ENCODE data around the gene CCDC27.
"Not testable (repeated sequence)": the region's sequence is repeated elsewhere in the genome, so short reads cannot be mapped to it uniquely, and the experiment has no call there.

The CCDC27 gene

DNA sequence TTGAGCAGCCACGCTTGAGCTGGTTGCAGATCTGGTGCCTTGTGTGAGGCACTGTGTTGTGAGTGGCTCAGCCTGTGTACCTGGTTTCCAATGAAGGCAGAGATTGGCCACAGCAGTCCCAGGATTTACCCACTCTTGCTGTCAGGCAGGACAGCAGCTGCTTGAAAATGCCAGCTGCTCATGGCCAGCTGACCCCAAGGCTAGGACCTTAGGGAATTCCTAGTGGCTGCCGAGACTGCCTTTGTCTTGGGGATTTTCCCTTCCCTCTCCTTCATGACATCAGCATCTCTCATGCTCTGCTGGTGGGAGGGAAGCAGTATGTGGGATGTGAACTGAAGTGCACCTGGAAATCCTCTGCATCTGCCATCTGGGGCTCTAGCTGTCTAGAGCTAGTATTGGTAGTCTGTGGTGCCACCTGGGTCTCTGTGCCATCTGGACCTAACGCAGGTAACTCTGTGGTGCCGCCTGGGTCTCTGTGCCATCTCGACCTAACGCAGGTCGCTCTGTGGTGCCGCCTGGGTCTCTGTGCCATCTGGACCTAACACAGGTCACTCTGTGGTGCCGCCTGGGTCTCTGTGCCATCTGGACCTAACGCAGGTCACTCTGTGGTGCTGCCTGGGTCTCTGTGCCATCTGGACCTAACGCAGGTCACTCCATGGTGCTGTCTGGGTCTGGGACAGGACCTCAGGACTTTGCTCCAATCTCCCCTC, 47.9 kb downstream of the CCDC27 start:
- in situ Hi-C loops (cut with HindIII; ENCODE audit: low sequenced_read_pairs) = no loop called here
- DNase-seq (ENCODE audit: low read depth) = no peak
- H3K4me3 ChIP-seq (ENCODE audit: low read depth, low read length) = no peak overlapping the region

DNA sequence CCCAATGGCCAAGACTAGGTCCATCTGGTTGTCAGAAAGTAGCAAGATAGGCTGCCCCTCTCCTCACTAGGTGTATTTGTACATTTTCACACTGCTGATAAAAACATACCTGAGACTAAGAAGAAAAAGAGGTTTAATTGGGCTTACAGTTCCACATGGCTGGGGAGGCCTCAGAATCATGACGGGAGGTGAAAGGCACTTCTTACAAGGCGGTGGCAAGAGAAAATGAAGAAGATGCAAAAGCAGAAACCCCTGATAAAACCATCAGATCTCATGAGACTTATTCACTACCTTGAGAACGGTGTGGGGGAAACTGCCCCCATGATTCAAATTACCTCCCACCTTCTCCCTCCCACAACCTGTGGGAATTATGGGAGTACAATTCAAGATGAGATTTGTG, 48.5 kb downstream of the CCDC27 start:
- H3K4me3 ChIP-seq (ENCODE audit: low read depth, low read length); DNase-seq (ENCODE audit: low read depth); in situ Hi-C loops (cut with HindIII; ENCODE audit: low sequenced_read_pairs): not testable (repeated sequence)

More for the DNA sequence above, 47.9 kb downstream of the CCDC27 start:
- TF ChIP-seq, protein P1, sequence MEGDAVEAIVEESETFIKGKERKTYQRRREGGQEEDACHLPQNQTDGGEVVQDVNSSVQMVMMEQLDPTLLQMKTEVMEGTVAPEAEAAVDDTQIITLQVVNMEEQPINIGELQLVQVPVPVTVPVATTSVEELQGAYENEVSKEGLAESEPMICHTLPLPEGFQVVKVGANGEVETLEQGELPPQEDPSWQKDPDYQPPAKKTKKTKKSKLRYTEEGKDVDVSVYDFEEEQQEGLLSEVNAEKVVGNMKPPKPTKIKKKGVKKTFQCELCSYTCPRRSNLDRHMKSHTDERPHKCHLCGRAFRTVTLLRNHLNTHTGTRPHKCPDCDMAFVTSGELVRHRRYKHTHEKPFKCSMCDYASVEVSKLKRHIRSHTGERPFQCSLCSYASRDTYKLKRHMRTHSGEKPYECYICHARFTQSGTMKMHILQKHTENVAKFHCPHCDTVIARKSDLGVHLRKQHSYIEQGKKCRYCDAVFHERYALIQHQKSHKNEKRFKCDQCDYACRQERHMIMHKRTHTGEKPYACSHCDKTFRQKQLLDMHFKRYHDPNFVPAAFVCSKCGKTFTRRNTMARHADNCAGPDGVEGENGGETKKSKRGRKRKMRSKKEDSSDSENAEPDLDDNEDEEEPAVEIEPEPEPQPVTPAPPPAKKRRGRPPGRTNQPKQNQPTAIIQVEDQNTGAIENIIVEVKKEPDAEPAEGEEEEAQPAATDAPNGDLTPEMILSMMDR (IDR thresholded peaks at IDR 0.05; ENCODE audit: low read depth, low read length, missing control alignments) = no peak

DNA sequence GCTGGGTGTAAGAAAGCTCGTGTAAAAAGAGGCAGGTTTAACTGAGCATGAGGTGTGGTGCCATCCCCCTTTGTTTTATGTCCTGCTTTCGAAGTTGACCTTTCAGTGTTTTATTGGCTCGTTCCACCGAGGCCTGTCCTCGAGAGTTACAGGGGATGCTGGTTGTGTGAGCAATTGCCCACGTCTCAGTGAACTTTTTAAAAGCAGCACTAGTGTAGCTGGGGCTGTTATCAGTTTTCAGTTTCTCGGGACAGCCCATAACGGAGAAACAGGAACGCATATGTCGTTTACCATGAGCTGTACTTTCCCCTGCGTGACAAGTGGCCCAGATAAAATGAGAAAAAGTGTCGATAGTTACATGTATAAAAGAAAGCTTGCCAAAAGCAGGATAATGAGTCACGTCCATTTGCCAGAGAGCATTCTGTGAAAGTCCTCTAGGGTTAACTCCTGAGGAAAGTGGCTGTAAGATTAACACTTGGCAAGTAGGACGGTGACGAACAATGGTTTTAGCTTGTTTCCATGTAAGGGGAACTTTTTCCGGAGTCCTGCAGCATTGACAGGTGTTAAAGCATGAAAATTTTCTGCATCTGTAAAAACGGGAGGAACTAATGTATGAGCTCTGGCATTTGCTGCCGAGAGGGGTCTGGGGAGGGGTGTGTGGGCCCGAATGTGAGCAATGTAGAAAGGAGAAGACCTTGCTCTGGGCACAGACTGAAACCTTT, 51.8 kb downstream of the CCDC27 start:
- in situ Hi-C loops (cut with HindIII; ENCODE audit: low sequenced_read_pairs) = no loop called here
- TF ChIP-seq, protein P1 (IDR thresholded peaks at IDR 0.05; ENCODE audit: low read depth, low read length, missing control alignments) = no peak
- no peak for DNase-seq (ENCODE audit: low read depth)
- no peak overlapping the region for H3K4me3 ChIP-seq (ENCODE audit: low read depth, low read length)

DNA sequence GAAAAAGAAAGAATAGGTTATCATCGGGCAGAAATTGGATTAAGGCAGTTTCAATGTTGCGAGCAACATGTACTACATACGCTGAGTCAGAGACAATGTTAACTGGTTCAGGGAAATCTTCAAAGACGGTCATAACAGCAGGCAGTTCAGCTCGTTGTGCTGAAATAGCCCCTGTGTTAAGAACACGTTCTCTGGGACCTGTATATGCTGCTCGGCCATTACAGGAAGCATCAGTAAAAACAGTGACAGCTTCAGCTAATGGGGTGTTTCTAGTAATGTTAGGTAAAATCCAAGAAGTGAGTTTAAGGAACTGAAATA, 52.3 kb downstream of the CCDC27 start:
- in situ Hi-C loops (cut with HindIII; ENCODE audit: low sequenced_read_pairs); H3K4me3 ChIP-seq (ENCODE audit: low read depth, low read length): not testable (repeated sequence)

DNA sequence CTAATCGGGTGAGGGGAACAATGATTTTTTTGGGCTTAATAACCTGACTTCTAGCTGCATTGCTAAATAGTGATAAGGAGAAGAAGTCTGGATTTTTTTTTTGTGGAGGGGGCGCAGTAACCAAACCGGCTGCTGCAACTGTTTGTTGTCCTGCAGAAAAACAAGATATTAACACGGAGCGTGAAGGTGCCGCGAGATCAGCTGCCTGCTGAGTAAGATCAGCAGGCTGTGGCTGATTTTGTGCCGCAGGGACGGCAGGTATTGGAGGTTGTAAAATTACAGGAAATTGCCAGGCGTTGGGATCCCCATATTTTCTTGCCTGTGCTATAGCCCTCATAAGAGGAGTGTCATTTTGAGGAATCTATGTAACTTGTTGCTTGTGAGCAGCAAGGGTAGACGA, 52.8 kb downstream of the CCDC27 start:
- in situ Hi-C loops (cut with HindIII; ENCODE audit: low sequenced_read_pairs) = no loop called here
- TF ChIP-seq, protein P1 (IDR thresholded peaks at IDR 0.05; ENCODE audit: low read depth, low read length, missing control alignments) = no peak
- no peak overlapping the region for H3K4me3 ChIP-seq (ENCODE audit: low read depth, low read length)
- DNase-seq (ENCODE audit: low read depth) = no peak

More for the DNA sequence above, 52.3 kb downstream of the CCDC27 start:
- not testable (repeated sequence) for DNase-seq (ENCODE audit: low read depth)

DNA sequence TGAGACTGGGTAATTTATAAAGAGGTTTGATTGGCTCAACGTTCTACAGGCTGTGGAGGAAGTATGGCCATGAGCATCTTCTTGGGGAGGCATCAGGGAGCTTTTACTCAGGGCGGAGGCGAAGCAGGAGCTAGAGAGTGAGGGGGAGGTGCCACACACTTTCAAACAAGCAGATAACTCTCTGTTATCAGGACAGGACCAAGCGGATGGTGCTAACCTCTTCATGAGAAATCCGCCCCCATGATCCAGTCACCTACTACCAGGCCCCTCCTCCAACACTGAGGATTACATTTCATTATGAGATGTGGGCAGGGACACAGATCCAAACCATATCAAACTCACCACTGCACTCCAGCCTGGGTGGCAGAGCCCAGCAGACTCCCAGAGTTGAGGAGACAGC, 55.5 kb downstream of the CCDC27 start:
- DNase-seq (ENCODE audit: low read depth) = no peak
- in situ Hi-C loops (cut with HindIII; ENCODE audit: low sequenced_read_pairs) = no loop called here
- TF ChIP-seq, protein P1 (IDR thresholded peaks at IDR 0.05; ENCODE audit: low read depth, low read length, missing control alignments) = no peak
- no peak overlapping the region for H3K4me3 ChIP-seq (ENCODE audit: low read depth, low read length)

- TF ChIP-seq, protein P1 (IDR thresholded peaks at IDR 0.05; ENCODE audit: low read depth, low read length, missing control alignments) = no peak
- no peak for DNase-seq (ENCODE audit: low read depth)
- H3K4me3 ChIP-seq (ENCODE audit: low read depth, low read length) = no peak overlapping the region
- in situ Hi-C loops (cut with HindIII; ENCODE audit: low sequenced_read_pairs) = no loop called here
These were observed 57.4 kb downstream of the CCDC27 start for GRCh38 chr1:3809680-3810079.

DNA sequence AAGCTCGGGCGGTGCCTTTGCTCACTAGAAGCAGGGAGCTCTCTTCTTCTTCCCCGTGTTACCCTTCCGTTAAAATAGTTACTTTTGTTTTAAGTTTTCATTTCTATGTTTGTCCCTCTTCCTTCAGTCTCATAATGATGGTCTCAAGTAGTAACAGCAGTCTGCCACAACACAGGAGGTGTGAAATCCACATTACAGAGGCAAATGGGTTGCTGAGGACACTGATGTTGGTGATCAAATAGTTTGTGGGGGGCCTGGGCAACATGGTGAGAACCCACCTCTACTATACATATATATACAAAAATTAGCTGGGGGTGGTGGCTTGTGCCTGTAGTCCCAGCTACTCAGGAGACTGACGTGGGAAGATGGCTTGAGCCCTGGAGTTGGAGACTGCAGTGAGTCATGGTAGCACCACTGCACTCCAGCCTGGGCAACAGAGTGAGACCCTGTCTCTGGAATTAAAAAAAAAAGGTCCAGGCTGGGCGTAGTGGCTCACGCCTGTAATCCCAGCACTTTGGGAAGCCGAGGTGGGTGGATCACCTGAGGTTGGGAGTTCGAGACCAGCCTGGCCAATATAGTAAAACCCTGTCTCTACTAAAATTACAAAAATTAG, 58.0 kb downstream of the CCDC27 start:
- H3K4me3 ChIP-seq (ENCODE audit: low read depth, low read length); DNase-seq (ENCODE audit: low read depth); in situ Hi-C loops (cut with HindIII; ENCODE audit: low sequenced_read_pairs): not testable (repeated sequence)
